Bronchial epithelial cell (primary cell): Measurements from ENCODE around the gene NADK2. TPM values are rescaled to one million over a fixed set of nuclear protein-coding genes. Genes with fewer than 3 reads are reported as not detected.

Experiments used
- DNase-seq: peaks from one replicate; pipeline ENCODE4 v3.0.0-alpha.2; 2010; ENCODE audit warnings: low read depth
- FAIRE-seq: peaks from 2 replicates; lab custom pipeline; 2011; peaks lifted over from hg19 to GRCh38; lab: Jason Lieb, UNC
- H3K27me3 ChIP-seq: 2 replicates; pipeline ENCODE4 v1.5.1; 2011; ENCODE audit warnings: low read length; ENCODE audit not compliant: control insufficient read depth, insufficient read depth
- H3K36me3 ChIP-seq: 2 replicates; pipeline ENCODE4 v1.5.1; 2011; ENCODE audit warnings: low read length; ENCODE audit not compliant: control insufficient read depth, insufficient read depth
- H3K4me3 ChIP-seq: 2 replicates; pipeline ENCODE4 v1.5.1; 2011; ENCODE audit warnings: mild to moderate bottlenecking, low read depth, low read length, control low read depth
- CTCF ChIP-seq: IDR thresholded peaks from 2 replicates; pipeline ENCODE4 v1.5.1; 2011; ENCODE audit warnings: mild to moderate bottlenecking, moderate library complexity, low read length, control low read depth, inconsistent platforms; ENCODE audit not compliant: insufficient read depth, severe bottlenecking
- total RNA-seq: library from RNA; depleted of rRNA; stranded (reverse); fragments of >200 nt; gene quantifications from 2 replicates; pipeline ENCODE4 v1.2.1, GENCODE V29; 2014

The NADK2 gene
- total RNA-seq, 1 donor from 2014 or later = 27.6 TPM

- FAIRE-seq = no peak
- no peak overlapping the region for H3K4me3 ChIP-seq
- no peak for DNase-seq
- no peak for TF ChIP-seq CTCF
- H3K36me3 ChIP-seq = peaks cover 5% of the 10 kb centered on the region
- H3K27me3 ChIP-seq = no peaks in the 10 kb centered on the region
Observed at GRCh38 chr5:36173426-36173825, 68.3 kb downstream of the NADK2 start.

- no peak for DNase-seq
- no peak for TF ChIP-seq CTCF
- Histone ChIP-seq H3K4me3 (no peak overlapping the region), H3K27me3 (no peaks in the 10 kb centered on the region), H3K36me3 (peaks cover 8% of the 10 kb centered on the region)
- FAIRE-seq = no peak
Observed at GRCh38 chr5:36172599-36172998, 69.1 kb downstream of the NADK2 start.

- TF ChIP-seq CTCF = no peak
Observed at GRCh38 chr5:36170832-36171424, 70.8 kb downstream of the NADK2 start.

GRCh38 chr5:36168737-36169136 lies 73.0 kb downstream of the NADK2 start:
- peaks cover 12% of the 10 kb centered on the region for H3K36me3 ChIP-seq
- no peak for FAIRE-seq
- no peak for DNase-seq
- H3K27me3 ChIP-seq = no peaks in the 10 kb centered on the region
- H3K4me3 ChIP-seq = no peak overlapping the region
- no peak for TF ChIP-seq CTCF

More at GRCh38 chr5:36170832-36171424, 70.8 kb downstream of the NADK2 start:
- H3K27me3 ChIP-seq = no peaks in the 10 kb centered on the region
- no peak for FAIRE-seq
- H3K36me3 ChIP-seq = peaks cover 14% of the 10 kb centered on the region
- DNase-seq = no peak
- no peak overlapping the region for H3K4me3 ChIP-seq

- Histone ChIP-seq H3K4me3 (no peak overlapping the region), H3K36me3 (peaks cover 13% of the 10 kb centered on the region), H3K27me3 (no peaks in the 10 kb centered on the region)
- FAIRE-seq (no peak), DNase-seq (no peak)
- no peak for TF ChIP-seq CTCF
Observed at GRCh38 chr5:36164461-36164860, 77.3 kb downstream of the NADK2 start.
